ENCODE data around the gene MAFG. TPM values are rescaled to one million over a fixed set of nuclear protein-coding genes. Genes with fewer than 3 reads are reported as not detected.

The MAFG gene
- total and polyA plus RNA-seq, 4 donors: 11.9 to 33.3 (median 23.3) TPM

DNA sequence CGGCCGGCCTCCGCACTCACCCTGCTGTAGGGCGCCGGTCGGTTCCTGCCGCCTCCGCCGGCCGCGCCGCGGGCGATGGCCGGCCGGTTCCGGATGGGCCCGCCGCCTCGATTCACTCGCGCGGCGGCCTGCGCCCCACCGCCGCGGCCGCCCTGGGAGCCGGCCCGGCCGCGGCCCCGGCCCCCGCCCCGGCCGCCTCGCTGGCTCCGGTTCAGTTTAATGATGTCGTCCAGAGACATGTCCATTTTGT is 36.3 kb downstream of the MAFG start:
- ATAC-seq (ENCODE audit: insufficient read depth, low FRiP score): no peak
- H3K9me3 ChIP-seq (ENCODE audit: control insufficient read depth in 4 of 4, insufficient read depth in 3 of 4, low read length in 3 of 4): no peaks in the 10 kb centered on the region
- WGBS, 2 donors: 1 to 2% methylated on average over 27 to 40 of the region's 40 CpGs
- no peak overlapping the region for H3K9ac ChIP-seq (ENCODE audit: insufficient read depth in 1 of 2, low read length in 2 of 2)
- H3K27me3 ChIP-seq (ENCODE audit: control insufficient read depth in 3 of 3, insufficient read depth in 3 of 3, low read length in 2 of 3): no peaks in the 10 kb centered on the region
- H3K36me3 ChIP-seq (ENCODE audit: control insufficient read depth in 4 of 4, insufficient read depth in 4 of 4, low read length in 4 of 4): peaks cover 19 to 43% (median 31%) of the 10 kb centered on the region in 4 donors
- H3K4me3 ChIP-seq: peak overlapping the region; percentile 85
- DNase-seq: no peak
- H3K27ac ChIP-seq (ENCODE audit: low read depth in 1 of 2, low read length in 1 of 2): peak overlapping the region; percentile 55 to 79
- H3K4me1 ChIP-seq (ENCODE audit: control insufficient read depth in 5 of 5, insufficient read depth in 5 of 5, low read length in 5 of 5): peaks cover 0 to 10% (median 7%) of the 10 kb centered on the region in 5 donors
- TF ChIP-seq, protein P1, sequence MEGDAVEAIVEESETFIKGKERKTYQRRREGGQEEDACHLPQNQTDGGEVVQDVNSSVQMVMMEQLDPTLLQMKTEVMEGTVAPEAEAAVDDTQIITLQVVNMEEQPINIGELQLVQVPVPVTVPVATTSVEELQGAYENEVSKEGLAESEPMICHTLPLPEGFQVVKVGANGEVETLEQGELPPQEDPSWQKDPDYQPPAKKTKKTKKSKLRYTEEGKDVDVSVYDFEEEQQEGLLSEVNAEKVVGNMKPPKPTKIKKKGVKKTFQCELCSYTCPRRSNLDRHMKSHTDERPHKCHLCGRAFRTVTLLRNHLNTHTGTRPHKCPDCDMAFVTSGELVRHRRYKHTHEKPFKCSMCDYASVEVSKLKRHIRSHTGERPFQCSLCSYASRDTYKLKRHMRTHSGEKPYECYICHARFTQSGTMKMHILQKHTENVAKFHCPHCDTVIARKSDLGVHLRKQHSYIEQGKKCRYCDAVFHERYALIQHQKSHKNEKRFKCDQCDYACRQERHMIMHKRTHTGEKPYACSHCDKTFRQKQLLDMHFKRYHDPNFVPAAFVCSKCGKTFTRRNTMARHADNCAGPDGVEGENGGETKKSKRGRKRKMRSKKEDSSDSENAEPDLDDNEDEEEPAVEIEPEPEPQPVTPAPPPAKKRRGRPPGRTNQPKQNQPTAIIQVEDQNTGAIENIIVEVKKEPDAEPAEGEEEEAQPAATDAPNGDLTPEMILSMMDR (IDR thresholded peaks at IDR 0.05; ENCODE audit: control extremely low read depth, extremely low read depth): no peak

DNA sequence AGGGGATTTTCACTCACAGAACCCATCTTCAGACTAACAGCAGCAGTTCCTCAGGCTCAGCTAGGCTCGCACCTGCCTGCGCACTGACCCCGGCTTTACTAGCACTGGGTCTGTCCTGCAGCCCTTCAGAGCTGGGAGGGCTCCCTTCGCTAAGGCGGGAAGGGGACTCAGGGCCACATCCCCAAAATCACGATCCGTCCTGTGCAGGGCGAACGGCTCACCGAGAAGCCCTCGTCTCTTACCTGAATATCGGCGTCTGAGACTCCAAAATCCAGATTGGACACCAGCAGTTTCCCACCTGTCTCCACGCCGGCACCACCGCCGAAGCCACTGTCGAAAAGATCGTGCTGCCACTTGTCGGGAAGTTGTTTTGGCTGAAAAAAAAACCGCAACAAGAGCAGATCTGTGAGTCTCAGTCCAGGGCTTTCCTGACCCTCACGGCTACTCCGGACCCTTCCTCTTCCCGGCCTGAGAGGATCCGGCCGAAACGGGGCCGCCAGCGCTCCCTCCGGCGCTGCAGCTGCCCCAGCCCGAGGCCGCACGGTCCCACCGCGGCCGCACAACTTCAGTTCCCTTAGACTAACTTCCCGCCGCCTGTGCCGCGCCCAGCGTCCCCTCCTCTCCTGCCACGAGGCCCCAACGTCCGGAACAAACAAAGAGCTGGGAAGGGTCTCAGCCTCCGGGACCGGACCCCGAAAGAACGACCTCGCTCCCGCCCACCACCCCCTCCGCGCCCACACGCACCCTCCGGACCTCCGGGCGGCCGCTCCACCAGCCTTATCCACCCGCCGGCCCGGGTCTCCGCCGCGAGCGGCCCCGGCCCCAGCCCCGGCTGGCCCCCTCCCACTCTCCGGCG is 36.9 kb downstream of the MAFG start:
- H3K9me3 ChIP-seq (ENCODE audit: control insufficient read depth in 4 of 4, insufficient read depth in 3 of 4, low read length in 3 of 4): no peaks in the 10 kb centered on the region
- H3K4me1 ChIP-seq (ENCODE audit: control insufficient read depth in 5 of 5, insufficient read depth in 5 of 5, low read length in 5 of 5): peaks cover 0 to 10% (median 7%) of the 10 kb centered on the region in 5 donors
- H3K9ac ChIP-seq (ENCODE audit: insufficient read depth in 1 of 2, low read length in 2 of 2): peak overlapping the region; percentile 67 to 73
- TF ChIP-seq, protein P1 (IDR thresholded peaks at IDR 0.05; ENCODE audit: control extremely low read depth, extremely low read depth): no peak
- H3K27me3 ChIP-seq (ENCODE audit: control insufficient read depth in 3 of 3, insufficient read depth in 3 of 3, low read length in 2 of 3): no peaks in the 10 kb centered on the region
- WGBS, 2 donors: 8 to 12% methylated on average over 47 to 69 of the region's 69 CpGs
- H3K27ac ChIP-seq (ENCODE audit: low read depth in 1 of 2, low read length in 1 of 2): peak overlapping the region; percentile 55 to 79
- H3K36me3 ChIP-seq (ENCODE audit: control insufficient read depth in 4 of 4, insufficient read depth in 4 of 4, low read length in 4 of 4): peaks cover 24 to 48% (median 30%) of the 10 kb centered on the region in 4 donors
- no peak for ATAC-seq (ENCODE audit: insufficient read depth, low FRiP score)
- peak overlapping the region; percentile 85 for H3K4me3 ChIP-seq
- DNase-seq: peak in 1 of 3 donors; percentile 7

DNA sequence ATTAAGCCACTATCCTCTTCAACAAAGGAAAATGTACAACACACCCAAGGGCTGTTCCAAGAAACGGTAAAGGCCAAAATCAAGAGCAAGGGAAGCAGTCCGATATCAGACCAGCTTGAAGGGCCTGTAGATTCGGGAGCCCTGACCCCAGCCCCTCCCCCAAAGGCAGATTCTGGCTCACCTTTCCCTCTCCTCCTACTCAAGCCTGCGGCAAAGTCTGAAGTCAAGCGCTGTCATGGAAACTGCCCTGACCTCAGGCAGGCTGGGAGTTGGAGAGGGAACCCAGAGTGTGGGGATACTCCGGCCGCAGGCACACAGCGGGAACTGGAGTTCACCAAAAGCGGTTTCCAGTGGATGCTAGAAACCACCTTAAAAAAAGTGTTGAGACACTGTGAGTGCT is 37.9 kb downstream of the MAFG start:
- no peaks in the 10 kb centered on the region for H3K27me3 ChIP-seq (ENCODE audit: control insufficient read depth in 3 of 3, insufficient read depth in 3 of 3, low read length in 2 of 3)
- no peak for ATAC-seq (ENCODE audit: insufficient read depth, low FRiP score)
- no peak overlapping the region for H3K27ac ChIP-seq (ENCODE audit: low read depth in 1 of 2, low read length in 1 of 2)
- peaks cover 0 to 10% (median 7%) of the 10 kb centered on the region in 5 donors for H3K4me1 ChIP-seq (ENCODE audit: control insufficient read depth in 5 of 5, insufficient read depth in 5 of 5, low read length in 5 of 5)
- H3K4me3 ChIP-seq: no peak overlapping the region
- no peaks in the 10 kb centered on the region for H3K9me3 ChIP-seq (ENCODE audit: control insufficient read depth in 4 of 4, insufficient read depth in 3 of 4, low read length in 3 of 4)
- peaks cover 21 to 49% (median 28%) of the 10 kb centered on the region in 4 donors for H3K36me3 ChIP-seq (ENCODE audit: control insufficient read depth in 4 of 4, insufficient read depth in 4 of 4, low read length in 4 of 4)
- DNase-seq: no peak
- no peak overlapping the region for H3K9ac ChIP-seq (ENCODE audit: insufficient read depth in 1 of 2, low read length in 2 of 2)
- WGBS, 2 donors: 90 to 92% methylated on average over 9 of the region's 9 CpGs
- TF ChIP-seq, protein P1 (IDR thresholded peaks at IDR 0.05; ENCODE audit: control extremely low read depth, extremely low read depth): no peak
